IMR-90 (cell line): Measurements from ENCODE around the gene MED13.

ENCODE experiments used
- CEBPB ChIP-seq: IDR thresholded peaks from 2 replicates; pipeline ENCODE4 v1.6.1; 2012; ENCODE audit warnings: low read depth, low read length, improper control_type of control experiment
- CHD1 ChIP-seq: IDR thresholded peaks from 2 replicates; pipeline ENCODE4 v1.6.1; 2012; ENCODE audit warnings: low read depth, low read length, improper control_type of control experiment
- CTCF ChIP-seq: conservative IDR thresholded peaks from 2 replicates; pipeline ENCODE4 v1.5.1; 2012; ENCODE audit warnings: mild to moderate bottlenecking, low read depth, low read length, improper control_type of control experiment
- ELK1 ChIP-seq: fragments of 150-350 bp; IDR thresholded peaks from 2 replicates; pipeline ENCODE4 v1.6.1; 2016; ENCODE audit warnings: low read depth, mild to moderate bottlenecking, low read length, moderate library complexity, borderline replicate concordance
- FOS ChIP-seq: fragments of 150-350 bp; IDR thresholded peaks from 2 replicates; pipeline ENCODE4 v1.6.1; 2016; ENCODE audit warnings: low read depth, low read length
- MAFK ChIP-seq: IDR thresholded peaks from 2 replicates; pipeline ENCODE4 v1.6.1; 2012; ENCODE audit warnings: low read depth, low read length, improper control_type of control experiment
- MAZ ChIP-seq: IDR thresholded peaks from 2 replicates; pipeline ENCODE4 v1.6.1; 2012; ENCODE audit warnings: low read depth, mild to moderate bottlenecking, low read length, improper control_type of control experiment, moderate library complexity, borderline replicate concordance
- MXI1 ChIP-seq: IDR thresholded peaks from 2 replicates; pipeline ENCODE4 v1.6.1; 2012; ENCODE audit warnings: low read depth, mild to moderate bottlenecking, low read length, moderate library complexity, borderline replicate concordance
- NFE2L2 ChIP-seq: fragments of 150-350 bp; IDR thresholded peaks from 2 replicates; pipeline ENCODE4 v1.6.1; 2016; ENCODE audit warnings: low read depth, mild to moderate bottlenecking, low read length
- POLR2A ChIP-seq: IDR thresholded peaks from 2 replicates; pipeline ENCODE4 v1.6.1; 2012; ENCODE audit warnings: mild to moderate bottlenecking, low read depth, low read length
- RAD21 ChIP-seq: IDR thresholded peaks from 2 replicates; pipeline ENCODE4 v1.6.1; 2012; ENCODE audit warnings: low read length, improper control_type of control experiment
- RCOR1 ChIP-seq: IDR thresholded peaks from 2 replicates; pipeline ENCODE4 v1.6.1; 2012; ENCODE audit warnings: mild to moderate bottlenecking, low read length, improper control_type of control experiment; ENCODE audit not compliant: insufficient replicate concordance
- RFX5 ChIP-seq: IDR thresholded peaks from 2 replicates; pipeline ENCODE4 v1.8.0; 2012; ENCODE audit warnings: low read depth, mild to moderate bottlenecking, low read length, moderate library complexity
- SMC3 ChIP-seq: fragments of 150-350 bp; IDR thresholded peaks from 2 replicates; pipeline ENCODE4 v1.6.1; 2016; ENCODE audit warnings: low read depth, mild to moderate bottlenecking, antibody characterized with exemption, low read length, moderate library complexity

- no peak for TF ChIP-seq MXI1
- TF ChIP-seq CTCF, result no peak
- no peak for TF ChIP-seq SMC3
- TF ChIP-seq CEBPB, result no peak
- TF ChIP-seq ELK1, result no peak
- no peak for TF ChIP-seq CHD1
- no peak for TF ChIP-seq POLR2A
- TF ChIP-seq RFX5, result no peak
- TF ChIP-seq RAD21, result no peak
- TF ChIP-seq MAFK, result no peak
- no peak for TF ChIP-seq FOS
- no peak for TF ChIP-seq MAZ
- no peak for TF ChIP-seq NFE2L2
- TF ChIP-seq RCOR1, result no peak
These were observed 36.0 kb upstream of the MED13 start for GRCh38 chr17:62101090-62101489.
